Tibial nerve (tissue), 4 donors: Measurements from ENCODE around the gene L3MBTL4. TPM values are rescaled to one million over a fixed set of nuclear protein-coding genes. Genes with fewer than 3 reads are reported as not detected.

Experiments used
- DNase-seq, 2 donors: peaks; one replicate each; pipeline ENCODE4 v3.0.0-alpha.2; 2019; ENCODE audit warnings: low spot score in 2 of 2
- H3K27ac ChIP-seq, 4 donors: fragments of 200-600 bp; sonication (generic) in 3 of 4; one replicate each; pipeline ENCODE4 v1.5.1; 2017 to 2019; ENCODE audit warnings: mild to moderate bottlenecking in 1 of 4
- H3K27me3 ChIP-seq, 2 donors: fragments of 200-600 bp; sonication (generic) in 1 of 2; one replicate each; pipeline versions ENCODE4 v1.5.1 to v1.6.0; 2017 to 2019
- H3K36me3 ChIP-seq, 3 donors: fragments of 200-600 bp; sonication (generic); one replicate each; pipeline ENCODE4 v1.5.1; 2018 to 2019
- H3K4me1 ChIP-seq, 4 donors: fragments of 200-600 bp; sonication (generic) in 3 of 4; one replicate each; pipeline ENCODE4 v1.5.1; 2017 to 2019
- H3K4me3 ChIP-seq, 4 donors: fragments of 200-600 bp; sonication (generic) in 3 of 4; one replicate each; pipeline ENCODE4 v1.5.1; 2017 to 2019; ENCODE audit warnings: mild to moderate bottlenecking in 1 of 4, moderate library complexity in 1 of 4
- H3K9me3 ChIP-seq, 4 donors: fragments of 200-600 bp; sonication (generic) in 3 of 4; one replicate each; pipeline ENCODE4 v1.5.1; 2017 to 2019
- EP300 ChIP-seq, 2 donors: sonication (generic); formaldehyde crosslinking; IDR thresholded peaks; one replicate each; pipeline ENCODE4 v1.6.1; 2017; ENCODE audit warnings: antibody characterized with exemption in 2 of 2, mild to moderate bottlenecking in 1 of 2
- POLR2A ChIP-seq, 2 donors: fragments of 450-650 bp; IDR thresholded peaks; one replicate each; pipeline ENCODE4 v1.6.1; 2017; ENCODE audit warnings: antibody characterized with exemption in 2 of 2, mild to moderate bottlenecking in 2 of 2, moderate library complexity in 2 of 2
- WGBS, 2 donors: methylation state at CpG; one replicate each; pipeline ENCODE4 v1.1.5; 2018; 5-methylcytosine and 5-hydroxymethylcytosine counted together
- small RNA-seq: library from RNA; depleted of rRNA; stranded (forward); fragments of <200 nt; gene quantifications from one replicate; pipeline ENCODE3, GENCODE V24; 2016
- total RNA-seq, 4 donors: library from RNA; depleted of rRNA; stranded (reverse); fragments of >200 nt; gene quantifications; one replicate each; pipeline ENCODE4 v1.1.0, GENCODE V29; 2016
- TF ChIP-seq, protein P1 (sequence below), 5 experiments: fragments of 200-600 bp in 3 of 5; fragments of 450-650 bp in 2 of 5; sonication (generic) in 3 of 5; IDR thresholded peaks; one replicate each; pipeline ENCODE4 v1.5.1; 2016 to 2019; ENCODE audit warnings: antibody characterized with exemption in 5 of 5, mild to moderate bottlenecking in 3 of 5, moderate library complexity in 2 of 5

The L3MBTL4 gene
- total RNA-seq, 4 donors from 2014 or later = 6.3 to 9.0 (median 8.1) TPM

DNA sequence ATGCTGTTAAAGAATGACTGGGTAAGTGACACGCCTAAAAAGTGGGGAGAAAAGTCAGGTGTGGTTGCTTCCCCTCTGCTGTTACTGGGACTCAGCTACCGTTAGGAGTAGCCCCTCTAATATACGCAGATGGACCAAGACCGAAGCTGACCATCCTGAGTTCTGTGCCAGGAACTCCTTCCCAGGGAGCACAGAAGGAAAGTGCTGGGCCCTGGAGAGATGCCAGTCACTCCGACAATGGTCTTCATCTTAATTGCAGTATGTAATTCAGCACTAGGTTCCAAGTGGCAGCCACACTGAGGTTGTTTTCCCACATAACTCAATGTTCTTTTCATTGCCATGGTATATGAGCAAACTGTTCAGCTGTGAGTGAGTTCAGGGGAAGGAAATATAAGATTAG lies 499.8 kb downstream of the L3MBTL4 start:
- no peak for DNase-seq
- H3K4me1 ChIP-seq = no peaks in the 10 kb centered on the region
- no peak for TF ChIP-seq EP300 (IDR thresholded peaks at IDR 0.05)

DNA sequence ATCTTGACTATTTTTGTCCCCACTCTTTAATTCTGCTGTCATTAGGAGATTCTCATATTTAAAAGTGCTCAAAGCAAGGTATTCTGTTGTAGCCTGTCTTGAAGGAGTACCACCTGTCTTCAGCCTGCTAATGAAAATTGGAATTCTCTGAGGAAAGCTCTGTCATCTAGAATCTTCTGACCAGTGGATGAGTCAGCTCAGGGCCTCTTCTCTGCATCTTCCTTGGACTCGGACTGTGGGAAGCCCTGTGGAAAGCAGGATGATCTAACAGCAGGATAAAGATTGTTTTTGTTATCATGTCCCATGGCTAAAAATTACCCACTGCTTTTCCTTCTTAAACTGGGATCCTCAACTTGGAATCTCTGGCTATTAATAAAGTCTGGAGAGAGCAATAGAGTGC lies 500.7 kb downstream of the L3MBTL4 start:
- Histone ChIP-seq H3K36me3 (no peaks in the 10 kb centered on the region), H3K4me3 (no peak overlapping the region), H3K27me3 (no peaks in the 10 kb centered on the region), H3K27ac (no peak overlapping the region), H3K9me3 (no peaks in the 10 kb centered on the region), H3K4me1 (no peaks in the 10 kb centered on the region)
- DNase-seq = no peak
- TF ChIP-seq POLR2A (IDR thresholded peaks at IDR 0.05) = no peak
- no peak for TF ChIP-seq EP300 (IDR thresholded peaks at IDR 0.05)
- TF ChIP-seq, protein P1, sequence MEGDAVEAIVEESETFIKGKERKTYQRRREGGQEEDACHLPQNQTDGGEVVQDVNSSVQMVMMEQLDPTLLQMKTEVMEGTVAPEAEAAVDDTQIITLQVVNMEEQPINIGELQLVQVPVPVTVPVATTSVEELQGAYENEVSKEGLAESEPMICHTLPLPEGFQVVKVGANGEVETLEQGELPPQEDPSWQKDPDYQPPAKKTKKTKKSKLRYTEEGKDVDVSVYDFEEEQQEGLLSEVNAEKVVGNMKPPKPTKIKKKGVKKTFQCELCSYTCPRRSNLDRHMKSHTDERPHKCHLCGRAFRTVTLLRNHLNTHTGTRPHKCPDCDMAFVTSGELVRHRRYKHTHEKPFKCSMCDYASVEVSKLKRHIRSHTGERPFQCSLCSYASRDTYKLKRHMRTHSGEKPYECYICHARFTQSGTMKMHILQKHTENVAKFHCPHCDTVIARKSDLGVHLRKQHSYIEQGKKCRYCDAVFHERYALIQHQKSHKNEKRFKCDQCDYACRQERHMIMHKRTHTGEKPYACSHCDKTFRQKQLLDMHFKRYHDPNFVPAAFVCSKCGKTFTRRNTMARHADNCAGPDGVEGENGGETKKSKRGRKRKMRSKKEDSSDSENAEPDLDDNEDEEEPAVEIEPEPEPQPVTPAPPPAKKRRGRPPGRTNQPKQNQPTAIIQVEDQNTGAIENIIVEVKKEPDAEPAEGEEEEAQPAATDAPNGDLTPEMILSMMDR (IDR thresholded peaks at IDR 0.05) = no peak
- WGBS, 2 donors = 67 to 79% methylated on average over 1 of the region's 1 CpG

More for the DNA sequence above, 499.8 kb downstream of the L3MBTL4 start:
- Histone ChIP-seq H3K36me3 (no peaks in the 10 kb centered on the region), H3K27ac (no peak overlapping the region), H3K9me3 (no peaks in the 10 kb centered on the region), H3K27me3 (no peaks in the 10 kb centered on the region), H3K4me3 (no peak overlapping the region)
- WGBS, 2 donors = 64 to 66% methylated on average over 5 of the region's 5 CpGs

DNA sequence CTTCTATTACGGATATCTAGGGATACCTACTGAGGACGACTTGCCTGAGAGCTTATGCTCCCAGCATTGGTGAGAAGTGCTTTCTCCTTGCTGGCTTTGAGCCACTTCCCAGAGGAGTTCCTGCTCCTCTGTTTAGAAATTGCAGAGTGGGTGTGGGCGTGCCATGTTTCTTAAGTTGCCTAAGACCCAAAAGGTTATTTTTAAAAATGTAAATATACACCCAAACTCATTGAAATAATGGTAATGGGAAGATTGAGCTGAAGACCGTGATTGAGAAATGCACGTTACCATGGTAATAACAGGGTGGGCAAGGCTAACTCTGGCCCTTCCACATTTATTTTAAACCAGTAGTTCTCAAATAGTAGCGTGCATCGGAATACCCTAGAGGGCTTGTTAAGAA lies 502.1 kb downstream of the L3MBTL4 start:
- H3K4me3 ChIP-seq = no peak overlapping the region
- 72 to 79% methylated on average over 7 of the region's 7 CpGs for WGBS, 2 donors
- no peak for DNase-seq

DNA sequence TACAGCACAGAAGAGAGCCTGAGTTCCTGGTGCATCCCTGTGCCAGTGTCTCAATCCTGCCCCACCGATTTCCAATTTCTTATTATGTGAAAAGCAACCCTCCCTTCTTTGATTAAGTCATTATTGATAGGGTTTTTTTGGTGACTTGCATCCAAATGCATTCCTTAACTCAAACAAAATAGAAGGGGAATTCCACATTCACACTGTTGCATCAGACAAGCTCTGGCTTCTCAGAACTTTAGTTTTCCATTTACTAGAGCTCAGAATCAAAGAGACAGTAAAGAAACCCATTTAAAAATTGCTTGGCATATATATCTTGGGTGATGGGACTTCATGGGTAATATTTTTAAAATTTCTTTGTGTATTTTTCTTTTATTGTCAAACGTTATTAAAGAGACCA lies 505.6 kb downstream of the L3MBTL4 start:
- H3K27ac ChIP-seq = no peak overlapping the region
- no peaks in the 10 kb centered on the region for H3K4me1 ChIP-seq
- DNase-seq = no peak
- no peak for TF ChIP-seq EP300 (IDR thresholded peaks at IDR 0.05)
- TF ChIP-seq, protein P1 (IDR thresholded peaks at IDR 0.05) = no peak
- TF ChIP-seq POLR2A (IDR thresholded peaks at IDR 0.05) = no peak
- WGBS, 2 donors = 68 to 77% methylated on average over 2 of the region's 2 CpGs
- H3K9me3 ChIP-seq = no peaks in the 10 kb centered on the region
- no peaks in the 10 kb centered on the region for H3K36me3 ChIP-seq
- H3K27me3 ChIP-seq = no peaks in the 10 kb centered on the region
- no peak overlapping the region for H3K4me3 ChIP-seq

More for the DNA sequence above, 502.1 kb downstream of the L3MBTL4 start:
- Histone ChIP-seq H3K4me1 (no peaks in the 10 kb centered on the region), H3K9me3 (no peaks in the 10 kb centered on the region), H3K27me3 (no peaks in the 10 kb centered on the region), H3K27ac (no peak overlapping the region), H3K36me3 (no peaks in the 10 kb centered on the region)
- TF ChIP-seq EP300 (IDR thresholded peaks at IDR 0.05) (no peak), POLR2A (IDR thresholded peaks at IDR 0.05) (no peak)
- TF ChIP-seq, protein P1 (IDR thresholded peaks at IDR 0.05) = no peak

Small RNA genes lying within 50 kb of the gene (small RNA-seq; reads per million reads assigned to genes)
- gene RNU5F-3P = not detected
- gene RNU6-349P = not detected
